Kidney epithelial cell (primary cell): ENCODE measurements around the gene MEF2C. TPM values are rescaled to one million over a fixed set of nuclear protein-coding genes. Genes with fewer than 3 reads are reported as not detected.

Experiments
- DNase-seq: peaks from one replicate; pipeline ENCODE4 v3.0.0-alpha.2; 2010; ENCODE audit warnings: low read depth
- H3K27me3 ChIP-seq: 2 replicates; pipeline ENCODE4 v1.6.0; 2011; ENCODE audit warnings: low read length; ENCODE audit not compliant: control insufficient read depth, insufficient read depth
- H3K36me3 ChIP-seq: 2 replicates; pipeline ENCODE4 v1.5.1; 2011; ENCODE audit warnings: low read length; ENCODE audit not compliant: control insufficient read depth, insufficient read depth
- H3K4me3 ChIP-seq: 2 replicates; pipeline ENCODE4 v1.5.1; 2011; ENCODE audit warnings: low read depth, mild to moderate bottlenecking, control low read depth, low read length
- total RNA-seq: library from RNA; depleted of rRNA; stranded (reverse); fragments of >200 nt; gene quantifications from 2 replicates; pipeline ENCODE4 v1.2.3, GENCODE V29; 2015
- TF ChIP-seq, protein P1 (sequence below): IDR thresholded peaks from 2 replicates; pipeline ENCODE4 v1.5.1; 2011; ENCODE audit warnings: mild to moderate bottlenecking, moderate library complexity, low read length, control low read depth, inconsistent platforms; ENCODE audit not compliant: insufficient read depth, poor library complexity, severe bottlenecking

MEF2C gene
- total RNA-seq, 1 donor from 2014 or later, result 4.8 TPM

- no peak overlapping the region for H3K4me3 ChIP-seq
- TF ChIP-seq, protein P1, sequence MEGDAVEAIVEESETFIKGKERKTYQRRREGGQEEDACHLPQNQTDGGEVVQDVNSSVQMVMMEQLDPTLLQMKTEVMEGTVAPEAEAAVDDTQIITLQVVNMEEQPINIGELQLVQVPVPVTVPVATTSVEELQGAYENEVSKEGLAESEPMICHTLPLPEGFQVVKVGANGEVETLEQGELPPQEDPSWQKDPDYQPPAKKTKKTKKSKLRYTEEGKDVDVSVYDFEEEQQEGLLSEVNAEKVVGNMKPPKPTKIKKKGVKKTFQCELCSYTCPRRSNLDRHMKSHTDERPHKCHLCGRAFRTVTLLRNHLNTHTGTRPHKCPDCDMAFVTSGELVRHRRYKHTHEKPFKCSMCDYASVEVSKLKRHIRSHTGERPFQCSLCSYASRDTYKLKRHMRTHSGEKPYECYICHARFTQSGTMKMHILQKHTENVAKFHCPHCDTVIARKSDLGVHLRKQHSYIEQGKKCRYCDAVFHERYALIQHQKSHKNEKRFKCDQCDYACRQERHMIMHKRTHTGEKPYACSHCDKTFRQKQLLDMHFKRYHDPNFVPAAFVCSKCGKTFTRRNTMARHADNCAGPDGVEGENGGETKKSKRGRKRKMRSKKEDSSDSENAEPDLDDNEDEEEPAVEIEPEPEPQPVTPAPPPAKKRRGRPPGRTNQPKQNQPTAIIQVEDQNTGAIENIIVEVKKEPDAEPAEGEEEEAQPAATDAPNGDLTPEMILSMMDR, result no peak
These were observed 48.5 kb downstream of the MEF2C start for GRCh38 chr5:88834499-88834898.

GRCh38 chr5:88834131-88834462, 48.9 kb downstream of the MEF2C start:
- DNase-seq, result no peak
- H3K36me3 ChIP-seq, result no peaks in the 10 kb centered on the region
- no peaks in the 10 kb centered on the region for H3K27me3 ChIP-seq
- TF ChIP-seq, protein P1, result no peak
- H3K4me3 ChIP-seq, result no peak overlapping the region

More at GRCh38 chr5:88834499-88834898, 48.5 kb downstream of the MEF2C start:
- H3K27me3 ChIP-seq, result no peaks in the 10 kb centered on the region
- H3K36me3 ChIP-seq, result no peaks in the 10 kb centered on the region
- no peak for DNase-seq

- no peak for DNase-seq
- Histone ChIP-seq H3K36me3 (no peaks in the 10 kb centered on the region), H3K4me3 (no peak overlapping the region), H3K27me3 (no peaks in the 10 kb centered on the region)
- TF ChIP-seq, protein P1, result no peak
These were observed 49.4 kb downstream of the MEF2C start for GRCh38 chr5:88833371-88834130.

- no peaks in the 10 kb centered on the region for H3K27me3 ChIP-seq
- H3K4me3 ChIP-seq, result no peak overlapping the region
- no peak for DNase-seq
- H3K36me3 ChIP-seq, result no peaks in the 10 kb centered on the region
- TF ChIP-seq, protein P1, result no peak
These were observed 51.2 kb downstream of the MEF2C start for GRCh38 chr5:88831816-88832215.

GRCh38 chr5:88830567-88830966, 52.4 kb downstream of the MEF2C start:
- TF ChIP-seq, protein P1, result no peak
- no peak for DNase-seq
- no peak overlapping the region for H3K4me3 ChIP-seq
- no peaks in the 10 kb centered on the region for H3K36me3 ChIP-seq
- H3K27me3 ChIP-seq, result no peaks in the 10 kb centered on the region

DNA sequence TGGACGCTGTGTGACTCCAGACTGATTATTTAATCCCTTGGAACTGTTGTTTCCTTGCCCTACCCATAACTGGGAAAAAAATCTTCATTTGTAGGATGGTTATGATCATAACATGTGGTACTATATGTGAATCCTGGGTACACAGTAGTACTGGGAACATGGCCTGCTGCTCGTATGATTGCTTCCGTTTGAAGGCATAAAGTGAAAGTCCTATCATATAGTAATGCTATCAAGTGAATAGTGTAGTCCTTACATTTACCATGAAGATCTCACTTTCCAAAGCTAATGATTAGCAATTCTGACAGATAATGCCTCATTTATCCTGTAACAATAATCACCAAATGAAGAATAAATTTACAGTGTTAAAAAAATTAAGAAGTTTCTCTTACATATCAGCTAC, 53.2 kb downstream of the MEF2C start:
- no peaks in the 10 kb centered on the region for H3K36me3 ChIP-seq
- H3K4me3 ChIP-seq, result no peak overlapping the region
- TF ChIP-seq, protein P1, result no peak
- no peak for DNase-seq
- no peaks in the 10 kb centered on the region for H3K27me3 ChIP-seq
